Calu3 (cell line): Measurements from ENCODE around the gene ARHGAP24. TPM values are rescaled to one million over a fixed set of nuclear protein-coding genes. Genes with fewer than 3 reads are reported as not detected.

Experiments used
- BruUV-seq: library from RNA; stranded (reverse); fragments of 400-500 nt; replicated peaks from 2 replicates; lab custom pipeline; 2021; lab: Mats Ljungman, UMichigan
- CTCF ChIA-PET: fragments of 300-600 bp; sonication (Branson Sonifier 250); formaldehyde crosslinking; loops from one replicate; lab custom pipeline; 2022; ENCODE audit warnings: antibody characterized with exemption; lab: Charles Lee
- DNase-seq: peaks from one replicate; pipeline ENCODE4 v3.0.0; 2022
- H3K27ac Mint-ChIP-seq: one replicate; pipeline ENCODE4 v1.8.0; 2022; ENCODE audit warnings: mixed read lengths; ENCODE audit not compliant: unreplicated experiment
- H3K27me3 Mint-ChIP-seq: one replicate; pipeline ENCODE4 v1.8.0; 2022; ENCODE audit warnings: mixed read lengths; ENCODE audit not compliant: unreplicated experiment
- H3K36me3 Mint-ChIP-seq: one replicate; pipeline ENCODE4 v1.8.0; 2022; ENCODE audit warnings: mild to moderate bottlenecking, moderate library complexity, mixed read lengths; ENCODE audit not compliant: insufficient read depth, unreplicated experiment
- H3K4me1 Mint-ChIP-seq: one replicate; pipeline ENCODE4 v1.8.0; 2022; ENCODE audit warnings: mild to moderate bottlenecking, low read depth, mixed read lengths; ENCODE audit not compliant: unreplicated experiment
- H3K4me3 Mint-ChIP-seq: one replicate; pipeline ENCODE4 v1.8.0; 2022; ENCODE audit warnings: mild to moderate bottlenecking, low read depth, moderate library complexity, mixed read lengths; ENCODE audit not compliant: unreplicated experiment
- H3K9me3 Mint-ChIP-seq: one replicate; pipeline ENCODE4 v1.8.0; 2022; ENCODE audit warnings: low read depth, mixed read lengths; ENCODE audit not compliant: unreplicated experiment
- intact Hi-C: fragments of 100-400 bp; cut with micrococcal nuclease; formaldehyde crosslinking; loops from one replicate; pipeline ENCODE4 v1.10.0; 2022; ENCODE audit not compliant: unreplicated experiment
- total RNA-seq: library from RNA; stranded (reverse); gene quantifications from 2 replicates; pipeline ENCODE4 v1.2.3, GENCODE V29; 2022
- TF ChIP-seq, protein P1 (sequence below): fragments of 200-600 bp; IDR thresholded peaks from one replicate; pipeline ENCODE4 v1.8.0; 2022; ENCODE audit warnings: antibody characterized with exemption; ENCODE audit not compliant: unreplicated experiment

Gene ARHGAP24
- total RNA-seq, 1 experiment from 2014 or later: 10.2 TPM

DNA sequence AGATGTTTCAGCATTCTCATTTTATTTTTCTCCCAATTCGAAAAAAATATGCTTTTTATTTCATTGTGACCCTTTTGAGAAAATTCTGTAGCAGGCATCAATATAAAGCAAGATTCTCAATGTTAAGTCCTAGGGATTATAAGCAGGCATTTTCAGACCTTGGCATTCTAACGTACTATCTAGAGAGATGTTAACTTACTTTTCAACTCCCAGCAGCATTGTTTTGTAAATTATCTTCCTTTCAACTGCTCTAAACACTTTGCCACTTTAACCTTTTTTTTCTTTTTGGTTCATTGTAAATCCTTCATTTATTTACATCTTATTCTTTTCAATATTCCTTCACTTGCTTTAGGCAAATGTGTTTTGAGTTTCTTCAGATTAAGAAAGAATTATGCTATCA is 333.2 kb downstream of the ARHGAP24 start:
- intact Hi-C loops: no loop called here
- no peaks in the 10 kb centered on the region for H3K9me3 Mint-ChIP-seq
- H3K4me3 Mint-ChIP-seq: no peak overlapping the region
- no peak for DNase-seq
- H3K4me1 Mint-ChIP-seq: no peaks in the 10 kb centered on the region
- no peak overlapping the region for H3K27ac Mint-ChIP-seq
- CTCF ChIA-PET: no interaction called here
- BruUV-seq: no TSS peak
- no peaks in the 10 kb centered on the region for H3K27me3 Mint-ChIP-seq
- TF ChIP-seq, protein P1, sequence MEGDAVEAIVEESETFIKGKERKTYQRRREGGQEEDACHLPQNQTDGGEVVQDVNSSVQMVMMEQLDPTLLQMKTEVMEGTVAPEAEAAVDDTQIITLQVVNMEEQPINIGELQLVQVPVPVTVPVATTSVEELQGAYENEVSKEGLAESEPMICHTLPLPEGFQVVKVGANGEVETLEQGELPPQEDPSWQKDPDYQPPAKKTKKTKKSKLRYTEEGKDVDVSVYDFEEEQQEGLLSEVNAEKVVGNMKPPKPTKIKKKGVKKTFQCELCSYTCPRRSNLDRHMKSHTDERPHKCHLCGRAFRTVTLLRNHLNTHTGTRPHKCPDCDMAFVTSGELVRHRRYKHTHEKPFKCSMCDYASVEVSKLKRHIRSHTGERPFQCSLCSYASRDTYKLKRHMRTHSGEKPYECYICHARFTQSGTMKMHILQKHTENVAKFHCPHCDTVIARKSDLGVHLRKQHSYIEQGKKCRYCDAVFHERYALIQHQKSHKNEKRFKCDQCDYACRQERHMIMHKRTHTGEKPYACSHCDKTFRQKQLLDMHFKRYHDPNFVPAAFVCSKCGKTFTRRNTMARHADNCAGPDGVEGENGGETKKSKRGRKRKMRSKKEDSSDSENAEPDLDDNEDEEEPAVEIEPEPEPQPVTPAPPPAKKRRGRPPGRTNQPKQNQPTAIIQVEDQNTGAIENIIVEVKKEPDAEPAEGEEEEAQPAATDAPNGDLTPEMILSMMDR: no peak
- no peaks in the 10 kb centered on the region for H3K36me3 Mint-ChIP-seq

DNA sequence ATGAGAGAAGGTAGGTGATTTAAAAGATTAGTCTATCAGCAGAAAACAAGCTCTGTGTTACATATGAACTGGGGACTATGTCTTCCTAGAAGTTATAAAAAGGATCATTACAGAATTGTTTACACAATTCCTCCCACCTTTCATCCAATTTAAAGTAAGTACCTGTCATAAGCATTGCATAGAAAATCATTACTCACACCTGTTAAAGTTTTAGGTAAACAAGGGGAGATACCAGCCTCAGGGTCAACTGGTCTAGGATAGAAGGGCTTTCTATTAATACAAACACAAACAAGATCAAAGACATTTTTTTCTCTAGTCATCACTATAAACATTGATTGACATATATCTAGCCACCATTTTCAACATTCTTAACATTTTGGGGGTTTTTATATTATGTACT is 333.9 kb downstream of the ARHGAP24 start:
- Mint-ChIP-seq H3K4me1 (no peaks in the 10 kb centered on the region), H3K9me3 (no peaks in the 10 kb centered on the region), H3K36me3 (no peaks in the 10 kb centered on the region), H3K4me3 (no peak overlapping the region), H3K27me3 (no peaks in the 10 kb centered on the region), H3K27ac (no peak overlapping the region)
- TF ChIP-seq, protein P1: no peak
- no TSS peak for BruUV-seq
- CTCF ChIA-PET: no interaction called here
- DNase-seq: no peak
- intact Hi-C loops: no loop called here

DNA sequence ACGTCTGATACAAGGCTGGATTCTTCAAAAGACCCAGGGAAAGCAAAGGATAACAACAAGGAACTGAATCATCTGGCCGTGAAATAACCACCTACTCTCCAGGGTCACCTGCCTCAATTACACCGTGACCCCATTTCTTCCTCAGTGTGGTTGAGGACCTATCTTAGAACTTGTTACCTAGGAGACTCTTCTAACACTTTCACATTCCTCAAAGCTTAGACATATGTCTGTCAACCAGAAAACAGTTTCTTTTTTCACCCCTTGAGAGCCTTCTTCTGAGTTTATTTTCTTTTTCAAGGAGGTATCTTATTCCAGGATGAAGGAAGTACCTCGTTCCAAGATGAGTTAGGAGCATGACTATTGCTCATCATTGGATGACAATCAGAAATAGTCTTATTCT is 337.8 kb downstream of the ARHGAP24 start:
- no peak overlapping the region for H3K27ac Mint-ChIP-seq
- BruUV-seq: no TSS peak
- TF ChIP-seq, protein P1: no peak
- no peaks in the 10 kb centered on the region for H3K4me1 Mint-ChIP-seq
- H3K36me3 Mint-ChIP-seq: no peaks in the 10 kb centered on the region
- intact Hi-C loops: no loop called here
- CTCF ChIA-PET: interaction anchor here (2.2 kb wide), 1 partner anchor 16 kb away, joined by 8 read pairs; no protein-coding TSS in a partner anchor
- H3K9me3 Mint-ChIP-seq: no peaks in the 10 kb centered on the region
- H3K27me3 Mint-ChIP-seq: no peaks in the 10 kb centered on the region
- H3K4me3 Mint-ChIP-seq: no peak overlapping the region
- DNase-seq: no peak

DNA sequence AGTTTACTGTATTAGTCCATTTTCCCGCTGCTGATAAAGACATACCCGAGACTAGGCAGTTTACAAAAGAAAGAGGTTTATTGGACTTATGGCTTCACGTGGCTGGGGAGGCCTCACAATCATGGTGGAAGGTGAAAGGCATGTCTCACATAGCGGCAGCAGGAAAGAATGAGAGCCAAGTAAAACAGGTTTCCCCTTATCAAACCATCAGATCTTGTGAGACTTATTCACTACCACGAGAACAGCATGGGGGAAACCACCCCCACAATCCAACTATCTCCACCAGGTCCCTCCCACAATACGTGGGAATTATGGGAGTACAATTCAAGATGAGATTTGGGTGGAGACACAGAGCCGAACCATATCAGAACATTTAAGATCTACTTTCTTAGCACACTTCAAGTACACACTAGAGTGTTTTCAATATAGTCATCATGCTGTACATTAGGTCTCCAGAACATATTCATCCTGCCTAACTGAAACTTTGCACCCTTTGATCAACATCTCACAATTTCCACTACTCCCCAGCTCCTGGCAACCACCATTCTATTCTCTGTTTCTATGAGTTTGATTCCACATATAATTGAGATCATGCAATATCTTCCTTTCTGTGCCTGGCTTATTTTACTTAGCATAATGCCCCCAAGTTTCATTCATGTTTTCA is 341.0 kb downstream of the ARHGAP24 start:
- TF ChIP-seq, protein P1: no peak
- Mint-ChIP-seq H3K4me1 (no peaks in the 10 kb centered on the region), H3K36me3 (no peaks in the 10 kb centered on the region), H3K27ac (no peak overlapping the region), H3K4me3 (no peak overlapping the region), H3K9me3 (no peaks in the 10 kb centered on the region), H3K27me3 (no peaks in the 10 kb centered on the region)
- no TSS peak for BruUV-seq
- CTCF ChIA-PET: no interaction called here
- intact Hi-C loops: no loop called here
- DNase-seq: no peak
